ENCODE results near the gene POLR2J. TPM values are rescaled to one million over a fixed set of nuclear protein-coding genes. Genes with fewer than 3 reads are reported as not detected.
"Not testable (repeated sequence)": the region's sequence is repeated elsewhere in the genome, so short reads cannot be mapped to it uniquely, and the experiment has no call there.

Gene POLR2J
- total RNA-seq, 1 donor from 2014 or later, result 12.4 TPM

GRCh38 chr7:102466097-102466496, 12.6 kb downstream of the POLR2J start:
- no peak for DNase-seq

- DNase-seq, result peak; percentile 87
These were observed 14.0 kb downstream of the POLR2J start, which contains the start of the genes ALKBH4 and LRWD1 for GRCh38 chr7:102464577-102465280. Gene ALKBH4, minus strand, starts transcription at chr7:102464863. Its CDS starts 27 bp downstream, at chr7:102464836. Gene LRWD1, plus strand, starts transcription at chr7:102464984. Its CDS starts 97 bp downstream, at chr7:102465081.

- DNase-seq, result no peak
These were observed 14.7 kb downstream of the POLR2J start for GRCh38 chr7:102463841-102464576.

- DNase-seq, result no peak
These were observed 18.3 kb downstream of the POLR2J start for GRCh38 chr7:102460467-102460866.

- no peak for DNase-seq
These were observed 19.4 kb downstream of the POLR2J start for GRCh38 chr7:102459221-102459844.

GRCh38 chr7:102457352-102457924, 21.3 kb downstream of the POLR2J start:
- no peak for DNase-seq

- DNase-seq, result no peak
These were observed 22.4 kb downstream of the POLR2J start for GRCh38 chr7:102456327-102456726.

GRCh38 chr7:102455596-102455995, 23.1 kb downstream of the POLR2J start:
- DNase-seq, result no peak

GRCh38 chr7:102454932-102455331, 23.8 kb downstream of the POLR2J start:
- DNase-seq, result not testable (repeated sequence)

- DNase-seq, result no peak
These were observed 24.3 kb downstream of the POLR2J start for GRCh38 chr7:102454468-102454867.

GRCh38 chr7:102453319-102453718, 25.4 kb downstream of the POLR2J start:
- no peak for DNase-seq

GRCh38 chr7:102452451-102452850, 26.3 kb downstream of the POLR2J start:
- no peak for DNase-seq

- DNase-seq, result no peak
These were observed 27.2 kb downstream of the POLR2J start for GRCh38 chr7:102451371-102452054.

- no peak for DNase-seq
These were observed 28.5 kb downstream of the POLR2J start for GRCh38 chr7:102450242-102450641.

- DNase-seq, result no peak
These were observed 29.6 kb downstream of the POLR2J start for GRCh38 chr7:102449136-102449535.

- DNase-seq, result no peak
These were observed 31.4 kb downstream of the POLR2J start for GRCh38 chr7:102447311-102447710.

- no peak for DNase-seq
These were observed 32.1 kb downstream of the POLR2J start for GRCh38 chr7:102446387-102447156.

GRCh38 chr7:102445674-102446071, 33.0 kb downstream of the POLR2J start:
- DNase-seq, result no peak

- no peak for DNase-seq
These were observed 33.6 kb downstream of the POLR2J start for GRCh38 chr7:102444961-102445673.

GRCh38 chr7:102439963-102440795, 38.5 kb downstream of the POLR2J start:
- no peak for DNase-seq

Measured in skin of body (tissue), 2 donors.